SK-N-SH (cell line): ENCODE results near the gene CDX1. TPM values are rescaled to one million over a fixed set of nuclear protein-coding genes. Genes with fewer than 3 reads are reported as not detected.

ENCODE experiments used
- CTCF ChIA-PET: fragments of 300-600, 350-600 bp; formaldehyde crosslinking; extraction: SDS; loops from one replicate; lab custom pipeline; 2021; lab: Yijun Ruan, JAX
- POLR2A ChIA-PET: fragments of 350-600 bp; sonication (Branson Sonifier 250); formaldehyde crosslinking; extraction: SDS; loops from one replicate; lab custom pipeline; 2020; ENCODE audit warnings: antibody characterized with exemption, inconsistent platforms; lab: Yijun Ruan, JAX
- DNase-seq: peaks from one replicate; pipeline ENCODE4 v3.0.0; 2012
- H2AFZ ChIP-seq: fragments of 200-600 bp; sonication (generic); 2 replicates; pipeline ENCODE4 v1.8.1; 2016; ENCODE audit warnings: antibody characterized with exemption, mild to moderate bottlenecking, low read depth
- H3F3A ChIP-seq: fragments of 200-600 bp; sonication (generic); replicated peaks from 2 replicates; pipeline ENCODE3; 2016; ENCODE audit warnings: antibody characterized with exemption, mild to moderate bottlenecking; ENCODE audit not compliant: insufficient read depth
- H3K27ac ChIP-seq, 2 experiments: fragments of 200-500 bp in 1 of 2; fragments of 200-600 bp in 1 of 2; sonication (Bioruptor generic) in 1 of 2; sonication (generic), shearing (Covaris generic) in 1 of 2; 2 replicates each; pipeline versions ENCODE4 v1.5.1 to v1.6.1; 2014 to 2016; ENCODE audit warnings: low read depth in 2 of 2, inconsistent platforms in 1 of 2, low read length in 1 of 2, mild to moderate bottlenecking in 1 of 2, mixed read lengths in 1 of 2
- H3K27me3 ChIP-seq: fragments of 200-600 bp; sonication (generic), shearing (Covaris generic); 2 replicates; pipeline ENCODE4 v1.6.1; 2016; ENCODE audit warnings: mixed run types; ENCODE audit not compliant: insufficient read depth
- H3K36me3 ChIP-seq, 2 experiments: fragments of 200-500 bp in 1 of 2; fragments of 200-600 bp in 1 of 2; sonication (Bioruptor generic) in 1 of 2; sonication (generic) in 1 of 2; replicated peaks in 1 of 2; 2 replicates each; pipeline versions ENCODE3 to v1.5.1; 2014 to 2016; ENCODE audit warnings: low read length in 1 of 2, mild to moderate bottlenecking in 1 of 2; ENCODE audit not compliant: insufficient read depth in 2 of 2, control insufficient read depth in 1 of 2
- H3K4me1 ChIP-seq, 2 experiments: fragments of 200-500 bp in 1 of 2; fragments of 200-600 bp in 1 of 2; sonication (Bioruptor generic) in 1 of 2; sonication (generic), shearing (Covaris generic) in 1 of 2; 2 replicates each; pipeline versions ENCODE4 v1.5.1 to v1.6.1; 2014 to 2016; ENCODE audit warnings: low read depth in 1 of 2, low read length in 1 of 2, mixed run types in 1 of 2; ENCODE audit not compliant: insufficient read depth in 2 of 2, control insufficient read depth in 1 of 2
- H3K4me2 ChIP-seq: fragments of 200-600 bp; sonication (generic), shearing (Covaris generic); 2 replicates; pipeline ENCODE4 v1.6.1; 2017; ENCODE audit warnings: mixed run types
- H3K4me3 ChIP-seq, 2 experiments: fragments of 200-500 bp in 1 of 2; fragments of 200-600 bp in 1 of 2; sonication (Bioruptor generic) in 1 of 2; sonication (generic), shearing (Covaris generic) in 1 of 2; 2 replicates each; pipeline versions ENCODE4 v1.5.1 to v1.8.1; 2014 to 2016; ENCODE audit warnings: low read depth in 2 of 2, inconsistent platforms in 1 of 2, low read length in 1 of 2, mild to moderate bottlenecking in 1 of 2, mixed read lengths in 1 of 2, moderate library complexity in 1 of 2
- H3K79me2 ChIP-seq: fragments of 200-600 bp; sonication (generic); 2 replicates; pipeline ENCODE4 v1.8.1; 2017; ENCODE audit warnings: mild to moderate bottlenecking; ENCODE audit not compliant: insufficient read depth
- H3K9ac ChIP-seq: fragments of 200-600 bp; sonication (generic); 2 replicates; pipeline ENCODE4 v1.6.1; 2017; ENCODE audit warnings: mixed run types
- H3K9me2 ChIP-seq: fragments of 200-600 bp; sonication (generic); 2 replicates; pipeline ENCODE4 v1.6.1; 2017; ENCODE audit warnings: mixed run types
- H3K9me3 ChIP-seq: fragments of 200-600 bp; sonication (generic); 2 replicates; pipeline ENCODE4 v1.6.1; 2017; ENCODE audit warnings: mixed run types, mild to moderate bottlenecking, moderate library complexity
- H4K20me1 ChIP-seq: fragments of 200-600 bp; sonication (generic); 2 replicates; pipeline ENCODE4 v1.6.1; 2017; ENCODE audit warnings: mild to moderate bottlenecking, mixed run types; ENCODE audit not compliant: insufficient read depth
- ELF1 ChIP-seq: IDR thresholded peaks from 2 replicates; pipeline ENCODE4 v1.4.0; 2012
- FOSL2 ChIP-seq: IDR thresholded peaks from 2 replicates; pipeline ENCODE4 v1.4.0; 2012; ENCODE audit warnings: low read depth, mild to moderate bottlenecking, moderate library complexity, borderline replicate concordance
- GABPA ChIP-seq: IDR thresholded peaks from 2 replicates; pipeline ENCODE4 v1.4.0; 2012; ENCODE audit warnings: low read depth, mild to moderate bottlenecking
- GATA2 ChIP-seq: sonication (generic); formaldehyde crosslinking; IDR thresholded peaks from 2 replicates; pipeline ENCODE4 v1.5.0; 2020; ENCODE audit warnings: mild to moderate bottlenecking, missing genetic modification reagents
- JUND ChIP-seq: IDR thresholded peaks from 2 replicates; pipeline ENCODE4 v1.4.0; 2012
- MEF2A ChIP-seq: IDR thresholded peaks from 2 replicates; pipeline ENCODE4 v1.4.0; 2012; ENCODE audit warnings: low read depth, borderline replicate concordance
- NFIC ChIP-seq: IDR thresholded peaks from 2 replicates; pipeline ENCODE4 v1.4.0; 2012; ENCODE audit warnings: borderline replicate concordance
- POLR2AphosphoS5 ChIP-seq: IDR thresholded peaks from 2 replicates; pipeline ENCODE4 v1.6.1; 2012; ENCODE audit warnings: low read depth, low read length
- SMC3 ChIP-seq: IDR thresholded peaks from 2 replicates; pipeline ENCODE4 v1.6.1; 2012; ENCODE audit warnings: low read depth, low read length, improper control_type of control experiment
- USF2 ChIP-seq: fragments of 150-350 bp; IDR thresholded peaks from 2 replicates; pipeline ENCODE4 v1.6.1; 2017; ENCODE audit warnings: antibody characterized with exemption, low read length, low read depth, borderline replicate concordance
- ZBTB33 ChIP-seq: IDR thresholded peaks from 2 replicates; pipeline ENCODE4 v1.4.0; 2012; ENCODE audit warnings: low read depth, borderline replicate concordance
- WGBS: methylation state at CpG from one replicate; pipeline ENCODE4 v1.1.6; 2017; ENCODE audit warnings: low lambda C conversion rate; 5-methylcytosine and 5-hydroxymethylcytosine counted together
- polyA plus RNA-seq, 3 experiments: library from polyadenylated mRNA; depleted of rRNA; stranded (reverse); fragments of >200 nt; gene quantifications; 2 replicates each; pipeline ENCODE4 v1.2.3, GENCODE V29; 2012
- TF ChIP-seq, protein P1 (sequence below): fragments of 200-600 bp; sonication (generic); IDR thresholded peaks from 2 replicates; pipeline ENCODE4 v1.6.1; 2017; ENCODE audit warnings: antibody characterized with exemption, mild to moderate bottlenecking, moderate library complexity

CDX1 gene
- polyA plus RNA-seq, 1 of the 3 experiments (the other 2 are of a cell fraction) = 0.23 TPM

- TF ChIP-seq, protein P1, sequence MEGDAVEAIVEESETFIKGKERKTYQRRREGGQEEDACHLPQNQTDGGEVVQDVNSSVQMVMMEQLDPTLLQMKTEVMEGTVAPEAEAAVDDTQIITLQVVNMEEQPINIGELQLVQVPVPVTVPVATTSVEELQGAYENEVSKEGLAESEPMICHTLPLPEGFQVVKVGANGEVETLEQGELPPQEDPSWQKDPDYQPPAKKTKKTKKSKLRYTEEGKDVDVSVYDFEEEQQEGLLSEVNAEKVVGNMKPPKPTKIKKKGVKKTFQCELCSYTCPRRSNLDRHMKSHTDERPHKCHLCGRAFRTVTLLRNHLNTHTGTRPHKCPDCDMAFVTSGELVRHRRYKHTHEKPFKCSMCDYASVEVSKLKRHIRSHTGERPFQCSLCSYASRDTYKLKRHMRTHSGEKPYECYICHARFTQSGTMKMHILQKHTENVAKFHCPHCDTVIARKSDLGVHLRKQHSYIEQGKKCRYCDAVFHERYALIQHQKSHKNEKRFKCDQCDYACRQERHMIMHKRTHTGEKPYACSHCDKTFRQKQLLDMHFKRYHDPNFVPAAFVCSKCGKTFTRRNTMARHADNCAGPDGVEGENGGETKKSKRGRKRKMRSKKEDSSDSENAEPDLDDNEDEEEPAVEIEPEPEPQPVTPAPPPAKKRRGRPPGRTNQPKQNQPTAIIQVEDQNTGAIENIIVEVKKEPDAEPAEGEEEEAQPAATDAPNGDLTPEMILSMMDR = no peak
- TF ChIP-seq JUND (no peak), MEF2A (no peak), FOSL2 (no peak), SMC3 (no peak), GATA2 (CRISPR knock-in tag) (no peak), NFIC (no peak), POLR2AphosphoS5 (no peak)
Observed at GRCh38 chr5:150186897-150187296, 20.3 kb downstream of the CDX1 start (continued).

DNA sequence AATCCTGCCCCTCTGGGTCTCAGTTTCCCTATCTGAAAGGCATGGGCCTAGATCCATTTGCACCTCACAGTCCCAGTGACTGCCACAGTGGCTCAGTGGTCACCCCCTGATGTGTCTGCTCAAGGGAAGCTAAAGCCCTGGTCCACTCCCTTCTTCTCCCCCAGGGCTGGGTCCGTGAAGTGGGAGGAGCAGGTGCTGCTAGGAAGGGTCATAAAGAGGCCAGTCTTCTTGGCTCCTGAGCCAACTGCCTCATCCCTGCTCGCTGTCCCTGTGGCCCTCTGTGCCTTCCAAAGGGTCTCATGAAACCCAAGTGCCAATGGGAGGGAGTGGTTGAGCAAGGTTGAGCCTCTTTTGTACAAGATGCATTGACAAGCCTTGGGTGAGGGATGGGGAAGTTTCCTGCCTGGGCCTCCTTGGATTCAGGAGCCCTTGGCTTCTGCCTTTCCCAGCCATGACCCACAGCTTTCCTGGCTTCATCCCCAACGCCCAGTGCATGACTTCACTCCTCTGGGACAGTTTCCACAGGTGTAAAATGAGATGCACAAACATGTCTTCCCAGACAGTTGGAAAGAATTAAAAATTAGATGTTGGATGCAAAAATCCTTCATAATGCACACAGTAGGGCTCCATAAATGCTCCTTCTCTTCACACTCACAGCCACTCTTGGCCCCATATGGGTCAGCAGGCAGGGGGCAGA lies 21.7 kb downstream of the CDX1 start:
- Histone ChIP-seq H3F3A (no peaks in the 10 kb centered on the region), H3K36me3 (no peaks in the 10 kb centered on the region), H4K20me1 (no peaks in the 10 kb centered on the region), H3K4me3 (no peak overlapping the region), H3K79me2 (no peaks in the 10 kb centered on the region), H3K27ac (no peak overlapping the region), H3K9ac (no peak overlapping the region), H3K4me2 (no peak overlapping the region), H3K27me3 (peaks cover 39% of the 10 kb centered on the region), H3K9me2 (no peaks in the 10 kb centered on the region), H3K9me3 (no peaks in the 10 kb centered on the region), H3K4me1 (peaks cover 0 to 4% of the 10 kb centered on the region in 2 experiments; a peak in 1 of 4 replicates), H2AFZ (no peak overlapping the region)
- DNase-seq = no peak
- POLR2A ChIA-PET = no interaction called here
- CTCF ChIA-PET = interaction anchor here (0.7 to 3.3 kb wide), 6 partner anchors 10 to 58 kb away, joined by 3 to 12 read pairs (median 4); no protein-coding TSS in a partner anchor
- TF ChIP-seq USF2 (no peak), ELF1 (no peak), ZBTB33 (no peak), POLR2AphosphoS5 (no peak), GABPA (no peak)
- whole genome bisulfite sequencing = 10% methylated on average over 2 of the region's 3 CpGs
